NB4 (cell line): ENCODE results near the gene ZMYND8.

Source experiments
- DNase-seq: peaks from one replicate; pipeline ENCODE4 v3.0.0; 2010; ENCODE audit warnings: low read depth
- H3K4me3 ChIP-seq: one replicate; pipeline ENCODE4 v1.5.1; 2011; ENCODE audit warnings: mild to moderate bottlenecking, low read depth, low read length, moderate library complexity
- CTCF ChIP-seq: IDR thresholded peaks from one replicate; pipeline ENCODE4 v1.5.1; 2012; ENCODE audit warnings: low read depth, low read length
- MYC ChIP-seq: IDR thresholded peaks from 2 replicates; pipeline ENCODE4 v1.6.1; 2011; ENCODE audit warnings: low read depth, low read length
- POLR2A ChIP-seq: IDR thresholded peaks from 2 replicates; pipeline ENCODE4 v1.6.1; 2011; ENCODE audit warnings: mild to moderate bottlenecking; ENCODE audit not compliant: insufficient read length; ENCODE audit errors: extremely low read depth
- TF ChIP-seq, protein P1 (sequence below): IDR thresholded peaks from 2 replicates; pipeline ENCODE4 v1.6.1; 2011; ENCODE audit warnings: low read depth, low read length

The ZMYND8 gene

GRCh38 chr20:47195573-47195972, 160.9 kb downstream of the ZMYND8 start:
- no peak overlapping the region for H3K4me3 ChIP-seq

GRCh38 chr20:47191956-47192355, 164.5 kb downstream of the ZMYND8 start:
- TF ChIP-seq MYC: no peak
- no peak for TF ChIP-seq POLR2A
- TF ChIP-seq, protein P1, sequence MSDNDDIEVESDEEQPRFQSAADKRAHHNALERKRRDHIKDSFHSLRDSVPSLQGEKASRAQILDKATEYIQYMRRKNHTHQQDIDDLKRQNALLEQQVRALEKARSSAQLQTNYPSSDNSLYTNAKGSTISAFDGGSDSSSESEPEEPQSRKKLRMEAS: no peak
- TF ChIP-seq CTCF: no peak
- DNase-seq: no peak
- H3K4me3 ChIP-seq: no peak overlapping the region

More at GRCh38 chr20:47195573-47195972, 160.9 kb downstream of the ZMYND8 start:
- DNase-seq: no peak
- TF ChIP-seq MYC (no peak), CTCF (no peak), POLR2A (no peak)
- TF ChIP-seq, protein P1: no peak

DNA sequence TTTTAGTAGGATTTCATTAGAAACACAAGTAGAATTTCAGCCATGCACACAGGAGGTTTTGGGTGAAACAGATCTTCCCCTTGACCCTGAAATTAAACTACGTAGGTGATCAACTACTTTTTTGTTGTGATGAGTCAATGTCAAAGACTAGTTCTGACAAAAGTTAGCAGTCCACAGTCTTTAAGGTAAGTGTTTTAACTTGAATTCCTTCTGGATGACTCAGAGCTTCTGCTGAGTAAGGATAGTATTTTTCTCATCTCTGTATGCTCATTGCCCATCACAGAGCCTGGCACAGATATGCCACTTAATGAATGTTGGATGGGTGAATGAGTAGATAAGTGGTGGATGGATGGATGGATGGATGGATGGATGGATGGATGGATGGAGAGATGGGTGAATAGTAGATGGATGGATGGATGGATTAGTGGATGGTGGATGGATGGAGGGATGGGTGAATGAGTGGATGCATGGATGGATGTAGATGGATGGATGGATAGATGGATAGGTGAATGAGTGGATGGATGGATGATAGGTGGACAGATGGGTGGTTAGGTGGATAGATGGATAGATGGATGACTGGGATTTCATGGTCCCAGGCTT, 165.3 kb downstream of the ZMYND8 start:
- DNase-seq: no peak
- H3K4me3 ChIP-seq: no peak overlapping the region
- TF ChIP-seq MYC: no peak
- TF ChIP-seq, protein P1: no peak
- TF ChIP-seq POLR2A: no peak
- no peak for TF ChIP-seq CTCF

DNA sequence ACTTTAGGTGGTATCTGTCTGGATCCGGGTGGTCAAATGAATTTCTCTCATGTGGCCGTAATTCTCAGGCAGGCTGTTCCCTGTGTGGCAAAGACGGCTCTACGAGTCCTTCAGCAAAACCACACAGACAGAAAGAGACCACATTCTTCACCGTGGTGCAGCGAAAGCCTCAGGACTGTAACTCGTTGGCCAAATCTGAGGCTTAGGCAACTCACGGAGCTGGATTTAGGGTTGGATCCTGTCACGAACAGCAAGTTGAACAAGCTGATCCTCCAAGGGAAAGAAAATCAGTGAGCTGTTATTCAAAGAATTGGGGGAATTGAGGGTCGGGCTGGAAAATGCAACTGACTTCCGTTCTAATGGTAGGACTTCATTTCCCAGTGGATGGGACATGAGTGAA, 167.4 kb downstream of the ZMYND8 start:
- DNase-seq: peak; percentile 48
- H3K4me3 ChIP-seq: no peak overlapping the region
- TF ChIP-seq POLR2A (no peak), CTCF (no peak), MYC (no peak)
- TF ChIP-seq, protein P1: no peak

DNA sequence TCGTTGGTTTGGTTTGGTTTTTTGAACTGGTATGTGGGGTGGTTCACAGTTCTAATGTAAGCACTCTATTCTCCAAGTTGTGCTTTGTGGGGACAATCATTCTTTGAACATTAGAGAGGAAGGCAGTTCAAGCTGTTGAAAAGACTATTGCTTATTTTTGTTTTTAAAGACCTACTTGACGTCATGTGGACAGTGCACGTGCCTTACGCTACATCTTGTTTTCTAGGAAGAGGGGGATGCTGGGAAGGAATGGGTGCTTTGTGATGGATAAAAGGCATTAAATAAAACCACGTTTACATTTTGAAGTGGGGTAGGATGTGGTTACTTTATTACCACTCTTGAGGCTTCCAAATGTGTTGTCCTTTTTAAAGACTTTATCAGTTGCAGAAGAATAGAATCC, 168.0 kb downstream of the ZMYND8 start:
- TF ChIP-seq POLR2A: no peak
- TF ChIP-seq MYC: no peak
- no peak for TF ChIP-seq CTCF
- TF ChIP-seq, protein P1: no peak
- DNase-seq: no peak
- H3K4me3 ChIP-seq: no peak overlapping the region

DNA sequence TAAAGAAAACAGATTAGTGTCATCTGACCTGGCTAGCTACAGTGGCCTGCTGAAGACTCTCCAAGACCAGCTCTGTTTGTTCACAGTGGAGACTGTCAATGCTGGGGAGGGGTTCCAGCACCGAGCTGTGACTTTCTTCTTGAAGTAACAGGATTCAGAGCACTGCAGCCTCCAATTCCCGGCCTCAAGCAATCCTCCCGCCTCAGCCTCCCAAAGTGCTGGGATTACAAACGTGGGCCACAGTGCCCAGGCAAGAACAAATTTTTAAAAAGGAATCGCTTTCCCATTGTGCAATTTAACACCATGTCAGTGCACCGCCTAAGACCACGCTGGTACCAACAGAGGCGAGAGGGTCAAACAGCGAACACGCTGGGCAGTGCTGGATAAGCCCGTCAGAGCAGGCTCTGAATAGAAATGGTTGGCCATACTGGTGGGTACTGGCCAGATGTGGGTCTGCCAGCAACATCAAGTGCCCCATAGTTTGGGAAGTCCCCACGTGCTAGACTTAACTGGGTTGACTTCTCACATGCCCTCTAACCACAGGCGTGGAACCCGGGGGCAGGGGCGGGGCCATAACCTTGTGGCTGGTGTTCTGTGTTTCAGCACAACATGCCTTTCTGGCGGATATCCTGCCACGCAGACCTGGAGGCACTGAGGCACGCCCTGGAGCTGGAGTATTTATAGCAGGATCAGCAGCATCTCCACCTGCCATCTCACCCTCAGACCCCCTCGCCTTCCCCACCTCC, 168.9 kb downstream of the ZMYND8 start:
- no peak for DNase-seq
- TF ChIP-seq MYC: no peak
- no peak for TF ChIP-seq POLR2A
- TF ChIP-seq, protein P1: no peak
- TF ChIP-seq CTCF: no peak

More for the DNA sequence above, 168.9 kb downstream of the ZMYND8 start:
- H3K4me3 ChIP-seq: no peak overlapping the region
